Kidney (tissue), 14 donors: ENCODE data around the gene PRKN. TPM values are rescaled to one million over a fixed set of nuclear protein-coding genes. Genes with fewer than 3 reads are reported as not detected.

ENCODE experiments used
- DNase-seq, 5 donors: peaks; one replicate each; pipeline ENCODE4 v3.0.0-alpha.2; 2013 to 2020
- FAIRE-seq: peaks from 2 replicates; lab custom pipeline; 2012; peaks lifted over from hg19 to GRCh38; lab: Jason Lieb, UNC
- H3K27ac ChIP-seq, 2 donors: one replicate each; pipeline ENCODE4 v1.7.0; 2013; ENCODE audit warnings: low read depth in 2 of 2, low read length in 2 of 2, inconsistent platforms in 1 of 2
- H3K27me3 ChIP-seq: one replicate; pipeline ENCODE4 v1.7.1; 2013; ENCODE audit warnings: low read length, inconsistent platforms; ENCODE audit not compliant: control insufficient read depth, insufficient read depth
- H3K36me3 ChIP-seq, 3 donors: one replicate each; pipeline versions ENCODE4 v1.7.0 to v1.7.1; 2013; ENCODE audit warnings: low read length in 3 of 3, control low read depth in 1 of 3, inconsistent platforms in 1 of 3; ENCODE audit not compliant: insufficient read depth in 3 of 3, control insufficient read depth in 2 of 3
- H3K4me1 ChIP-seq, 3 donors: one replicate each; pipeline versions ENCODE4 v1.7.0 to v1.7.1; 2013; ENCODE audit warnings: low read length in 3 of 3, inconsistent platforms in 1 of 3, low read depth in 1 of 3; ENCODE audit not compliant: control insufficient read depth in 2 of 3, insufficient read depth in 2 of 3
- H3K4me3 ChIP-seq, 3 donors: one replicate each; pipeline versions ENCODE4 v1.7.0 to v1.8.1; 2013; ENCODE audit warnings: low read length in 3 of 3, control low read depth in 1 of 3, inconsistent platforms in 1 of 3
- H3K9ac ChIP-seq, 3 donors: one replicate each; pipeline versions ENCODE4 v1.7.0 to v1.7.1; 2013; ENCODE audit warnings: low read length in 3 of 3, control low read depth in 1 of 3, inconsistent platforms in 1 of 3
- H3K9me3 ChIP-seq, 3 donors: one replicate each; pipeline versions ENCODE4 v1.7.0 to v1.7.1; 2013; ENCODE audit warnings: low read length in 3 of 3, control low read depth in 1 of 3, inconsistent platforms in 1 of 3; ENCODE audit not compliant: control insufficient read depth in 2 of 3, insufficient read depth in 1 of 3
- intact Hi-C: fragments of 100-400 bp; cut with DNase I; formaldehyde crosslinking; loops from one replicate; pipeline ENCODE4 v1.11.1; 2022
- polyA plus RNA-seq: library from polyadenylated mRNA; stranded (reverse); fragments of 350-450 nt; fragmentation: Illumina TruSeq; extraction: RNeasy Lipid Tissue Mini Kit (QIAGEN cat#74804); gene quantifications from one replicate; pipeline ENCODE4 v1.2.3, GENCODE V29; 2014; ENCODE audit warnings: low read depth, low replicate concordance; ENCODE audit not compliant: insufficient read depth
- total RNA-seq: library from RNA; stranded (reverse); fragmentation: NEBNext Ultra II Directional; extraction: Animal tissue kit (Norgen Biotek cat#: 25700); gene quantifications from one replicate; pipeline ENCODE4 v1.2.1, GENCODE V29; 2021
- TF ChIP-seq, protein P1 (sequence below): IDR thresholded peaks from 3 replicates; pipeline ENCODE4 v1.5.1; 2012; ENCODE audit warnings: mild to moderate bottlenecking, moderate library complexity, borderline replicate concordance; ENCODE audit not compliant: insufficient read depth; ENCODE audit errors: extremely low read depth
- donor health status: control.
- donor health status: control.
- donor health status: control.
- donor health status: control.
- donor health status: control.
- donor health status: DM: yes; HTN: yes; CAD: no.
- donor health status: Normal renal cell carcinoma (clear cell type).

The PRKN gene
- total and polyA plus RNA-seq, 2 donors from 2014 or later, result 8.6 to 10.4 TPM

- Histone ChIP-seq H3K36me3 (no peaks in the 10 kb centered on the region), H3K4me3 (no peak overlapping the region), H3K9me3 (no peaks in the 10 kb centered on the region), H3K9ac (no peak overlapping the region), H3K27me3 (no peaks in the 10 kb centered on the region), H3K4me1 (peaks cover 0 to 7% (median 3%) of the 10 kb centered on the region in 3 donors), H3K27ac (no peak overlapping the region)
- DNase-seq (no peak), FAIRE-seq (no peak)
- TF ChIP-seq, protein P1, sequence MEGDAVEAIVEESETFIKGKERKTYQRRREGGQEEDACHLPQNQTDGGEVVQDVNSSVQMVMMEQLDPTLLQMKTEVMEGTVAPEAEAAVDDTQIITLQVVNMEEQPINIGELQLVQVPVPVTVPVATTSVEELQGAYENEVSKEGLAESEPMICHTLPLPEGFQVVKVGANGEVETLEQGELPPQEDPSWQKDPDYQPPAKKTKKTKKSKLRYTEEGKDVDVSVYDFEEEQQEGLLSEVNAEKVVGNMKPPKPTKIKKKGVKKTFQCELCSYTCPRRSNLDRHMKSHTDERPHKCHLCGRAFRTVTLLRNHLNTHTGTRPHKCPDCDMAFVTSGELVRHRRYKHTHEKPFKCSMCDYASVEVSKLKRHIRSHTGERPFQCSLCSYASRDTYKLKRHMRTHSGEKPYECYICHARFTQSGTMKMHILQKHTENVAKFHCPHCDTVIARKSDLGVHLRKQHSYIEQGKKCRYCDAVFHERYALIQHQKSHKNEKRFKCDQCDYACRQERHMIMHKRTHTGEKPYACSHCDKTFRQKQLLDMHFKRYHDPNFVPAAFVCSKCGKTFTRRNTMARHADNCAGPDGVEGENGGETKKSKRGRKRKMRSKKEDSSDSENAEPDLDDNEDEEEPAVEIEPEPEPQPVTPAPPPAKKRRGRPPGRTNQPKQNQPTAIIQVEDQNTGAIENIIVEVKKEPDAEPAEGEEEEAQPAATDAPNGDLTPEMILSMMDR, result no peak
- intact Hi-C loops, result no loop called here
These were observed 1216.0 kb downstream of the PRKN start for GRCh38 chr6:161511447-161512095.

DNA sequence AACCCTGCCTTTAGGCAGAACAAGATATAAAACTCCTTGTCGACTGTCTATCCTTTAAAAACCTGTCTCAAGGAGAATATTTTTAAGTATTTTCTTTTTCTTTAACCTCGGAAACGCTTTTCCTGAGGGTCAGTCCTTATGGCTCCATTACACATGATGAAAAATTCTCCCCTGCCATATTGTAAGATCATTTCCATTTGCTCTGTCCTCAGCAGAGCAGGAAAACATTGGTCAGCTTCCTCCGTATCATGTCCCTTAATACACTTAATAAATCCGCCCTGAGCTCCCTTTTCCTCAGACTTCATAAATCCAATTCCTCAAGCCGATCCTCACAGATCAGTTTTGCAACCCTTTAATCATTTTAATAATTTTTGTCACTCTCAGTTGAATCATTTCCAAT is 1219.2 kb downstream of the PRKN start:
- no peak for FAIRE-seq
- intact Hi-C loops, result no loop called here

GRCh38 chr6:161507375-161507774 is 1220.2 kb downstream of the PRKN start:
- Histone ChIP-seq H3K27ac (no peak overlapping the region), H3K9me3 (no peaks in the 10 kb centered on the region), H3K36me3 (no peaks in the 10 kb centered on the region), H3K4me3 (no peak overlapping the region), H3K4me1 (peaks cover 0 to 9% (median 7%) of the 10 kb centered on the region in 3 donors), H3K9ac (no peak overlapping the region), H3K27me3 (no peaks in the 10 kb centered on the region)
- no peak for DNase-seq
- intact Hi-C loops, result no loop called here
- TF ChIP-seq, protein P1, result no peak
- FAIRE-seq, result no peak

More for the DNA sequence above, 1219.2 kb downstream of the PRKN start:
- Histone ChIP-seq H3K27ac (no peak overlapping the region), H3K4me1 (peaks cover 0 to 9% (median 3%) of the 10 kb centered on the region in 3 donors), H3K9ac (no peak overlapping the region), H3K36me3 (no peaks in the 10 kb centered on the region), H3K27me3 (no peaks in the 10 kb centered on the region), H3K9me3 (no peaks in the 10 kb centered on the region), H3K4me3 (no peak overlapping the region)
- TF ChIP-seq, protein P1, result no peak
- no peak for DNase-seq

GRCh38 chr6:161503570-161503969 is 1224.0 kb downstream of the PRKN start:
- H3K9me3 ChIP-seq, result no peaks in the 10 kb centered on the region
- no peak overlapping the region for H3K4me3 ChIP-seq
- peaks cover 0 to 7% (median 7%) of the 10 kb centered on the region in 3 donors for H3K4me1 ChIP-seq
- intact Hi-C loops, result no loop called here
- H3K9ac ChIP-seq, result no peak overlapping the region
- DNase-seq (no peak), FAIRE-seq (no peak)
- TF ChIP-seq, protein P1, result no peak
- H3K27me3 ChIP-seq, result no peaks in the 10 kb centered on the region
- H3K27ac ChIP-seq, result peak overlapping the region in 1 of 2 donors; percentile 46
- no peaks in the 10 kb centered on the region for H3K36me3 ChIP-seq
